Activated CD8-positive, alpha-beta memory T cell treated with anti-CD3 and anti-CD28 coated beads, Interleukin-2, amount 50 U/mL, for 4 hours (primary cell): ENCODE data around the gene ATP13A1.

Source experiments
- DNase-seq: peaks from one replicate; pipeline ENCODE4 v3.0.0-alpha.2; 2020

Gene ATP13A1

GRCh38 chr19:19662344-19662743, 1.1 kb downstream of the ATP13A1 start:
- no peak for DNase-seq

DNA sequence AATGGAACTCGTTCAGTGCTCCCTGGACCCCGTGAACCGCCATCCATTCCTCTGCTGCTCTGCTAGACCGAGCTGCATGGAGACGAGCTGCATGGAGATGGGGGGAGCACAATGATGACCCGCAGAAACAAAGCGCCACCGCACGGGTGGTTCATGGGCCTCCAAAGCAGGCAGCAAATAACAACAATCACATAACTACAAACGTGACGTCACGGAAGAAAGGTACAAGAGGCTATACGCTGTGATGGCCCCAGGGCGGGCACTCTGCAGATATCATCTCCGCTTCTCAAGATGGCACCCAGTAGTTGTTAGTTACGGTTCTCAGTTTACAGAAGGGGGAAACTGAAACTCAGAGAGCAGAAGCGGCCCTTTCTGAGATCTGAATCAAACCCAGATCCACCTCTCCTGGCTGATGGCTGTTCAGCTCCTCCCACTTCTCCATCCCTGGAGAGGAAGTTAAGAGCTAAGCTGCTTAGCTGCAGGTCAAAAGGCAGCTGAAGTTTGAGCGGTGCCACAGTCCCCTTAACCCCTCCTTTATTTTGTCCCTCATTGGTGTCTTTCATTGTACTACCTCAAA, 1.7 kb downstream of the ATP13A1 start:
- no peak for DNase-seq

- no peak for DNase-seq
Measured at GRCh38 chr19:19661141-19661674, 2.3 kb downstream of the ATP13A1 start.

- DNase-seq = no peak
Measured at GRCh38 chr19:19659646-19660245, 3.7 kb downstream of the ATP13A1 start.

DNA sequence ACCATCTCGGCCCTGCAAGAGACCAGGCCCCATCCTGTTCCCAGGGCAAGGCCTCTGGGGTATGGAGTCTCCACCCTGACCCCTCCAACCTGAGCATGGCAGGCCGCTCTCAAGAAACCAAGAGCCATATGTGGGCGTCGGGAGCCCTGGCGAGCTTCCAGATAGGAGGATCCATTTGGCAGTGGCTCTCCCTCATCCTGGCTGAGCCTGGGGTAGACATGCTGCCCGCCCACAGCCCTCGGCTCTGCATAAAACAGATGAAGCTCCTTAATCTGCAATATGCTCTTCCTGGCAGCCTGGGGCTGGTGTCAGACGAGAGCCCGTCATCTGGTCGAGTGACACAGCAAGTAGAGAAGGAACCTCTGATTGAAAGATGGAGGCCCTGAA, 6.1 kb downstream of the ATP13A1 start:
- DNase-seq = no peak

DNA sequence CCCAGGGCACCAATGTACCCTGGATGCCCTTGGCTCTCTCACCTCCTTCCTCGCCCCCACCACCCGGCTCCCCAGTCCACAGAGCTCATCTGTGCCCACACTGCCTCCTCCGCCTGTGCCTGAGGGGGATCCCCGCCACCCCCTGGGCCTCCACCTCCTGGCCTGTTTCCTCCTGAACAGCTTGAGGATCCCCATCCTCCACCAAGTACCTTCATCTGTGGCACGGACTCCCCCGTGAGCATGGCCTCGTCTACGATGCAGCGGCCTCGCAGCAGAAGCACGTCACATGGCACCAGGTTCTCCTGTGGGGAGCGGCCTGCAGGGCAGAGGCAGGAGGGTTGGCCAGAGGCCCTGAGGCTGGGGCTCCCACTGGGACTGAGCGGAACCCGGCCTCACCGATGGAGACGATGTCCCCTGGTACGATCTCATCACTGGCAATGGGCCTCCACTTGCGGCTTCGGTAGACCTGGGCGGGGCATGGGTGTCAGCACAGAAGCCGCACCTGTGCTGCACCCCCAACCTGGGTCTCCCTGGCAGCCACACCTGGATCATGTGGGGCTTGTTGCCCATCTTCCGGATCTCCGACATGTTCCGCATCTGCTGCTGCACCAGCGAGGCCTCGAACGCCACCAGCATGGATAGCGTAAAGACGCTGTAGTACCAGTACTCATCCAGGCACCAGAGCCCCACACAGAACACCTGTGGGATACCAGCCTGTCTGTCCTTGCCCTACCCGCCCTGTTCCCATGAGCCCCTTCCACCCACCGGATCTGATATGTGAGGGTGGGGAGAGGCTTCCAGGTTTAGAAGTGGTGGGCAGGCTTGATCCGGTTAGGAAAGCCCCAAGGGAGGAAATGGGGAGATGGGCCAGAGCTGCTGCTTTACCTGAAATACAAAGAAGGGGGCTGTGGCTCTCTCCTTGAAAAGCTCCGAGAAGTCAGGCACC, 6.8 kb downstream of the ATP13A1 start:
- no peak for DNase-seq

- DNase-seq = no peak
Measured at GRCh38 chr19:19655641-19656343, 7.7 kb downstream of the ATP13A1 start.

GRCh38 chr19:19655051-19655594, 8.4 kb downstream of the ATP13A1 start:
- DNase-seq = no peak

- no peak for DNase-seq
Measured at GRCh38 chr19:19654441-19654840, 9.0 kb downstream of the ATP13A1 start.

GRCh38 chr19:19653597-19654147, 9.8 kb downstream of the ATP13A1 start:
- no peak for DNase-seq

GRCh38 chr19:19652482-19653295, 10.8 kb downstream of the ATP13A1 start:
- DNase-seq = no peak

DNA sequence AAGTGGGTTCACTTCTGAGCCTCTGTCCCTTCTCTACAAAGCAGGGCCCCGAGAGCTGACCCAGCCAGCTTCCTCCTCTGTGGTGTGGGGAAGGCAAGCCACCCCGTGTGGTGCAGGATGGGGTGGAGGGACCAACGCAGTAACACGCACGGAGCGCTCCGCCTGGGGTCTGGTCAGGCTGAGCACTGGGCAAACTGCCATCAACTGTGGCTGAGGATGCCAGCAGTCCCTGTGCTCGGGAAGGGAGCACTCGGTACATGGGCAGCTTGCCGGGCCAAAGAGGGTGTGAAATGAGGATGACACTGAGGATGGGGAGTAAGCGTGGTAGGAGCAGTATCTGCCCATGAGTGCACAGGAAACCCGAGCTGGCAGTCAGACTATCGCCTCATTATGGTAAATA, 12.4 kb downstream of the ATP13A1 start:
- no peak for DNase-seq

DNA sequence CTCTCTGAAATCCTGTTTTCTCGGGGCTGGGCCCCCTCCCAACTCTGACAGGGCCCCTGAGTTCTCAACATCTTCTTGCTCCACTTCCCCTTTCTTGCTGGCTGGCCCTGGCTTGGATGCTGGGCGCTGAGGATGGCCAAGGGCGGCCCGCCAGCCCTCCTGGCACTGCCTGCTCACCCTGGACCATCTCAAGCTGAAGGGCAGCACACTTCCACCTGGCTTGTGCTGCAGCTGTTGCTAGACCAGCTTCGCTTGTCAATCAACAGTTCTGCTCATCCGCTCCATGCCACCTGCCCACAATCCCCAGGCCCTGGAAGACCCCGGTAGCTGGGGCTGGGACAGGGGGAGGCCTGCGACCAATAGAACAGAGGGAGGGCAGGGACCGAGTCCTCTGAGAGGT, 13.1 kb downstream of the ATP13A1 start:
- no peak for DNase-seq

- no peak for DNase-seq
Measured at GRCh38 chr19:19649580-19649995, 13.9 kb downstream of the ATP13A1 start.

- DNase-seq = no peak
Measured at GRCh38 chr19:19649155-19649554, 14.3 kb downstream of the ATP13A1 start.

GRCh38 chr19:19647037-19647835, 16.2 kb downstream of the ATP13A1 start:
- DNase-seq = no peak

DNA sequence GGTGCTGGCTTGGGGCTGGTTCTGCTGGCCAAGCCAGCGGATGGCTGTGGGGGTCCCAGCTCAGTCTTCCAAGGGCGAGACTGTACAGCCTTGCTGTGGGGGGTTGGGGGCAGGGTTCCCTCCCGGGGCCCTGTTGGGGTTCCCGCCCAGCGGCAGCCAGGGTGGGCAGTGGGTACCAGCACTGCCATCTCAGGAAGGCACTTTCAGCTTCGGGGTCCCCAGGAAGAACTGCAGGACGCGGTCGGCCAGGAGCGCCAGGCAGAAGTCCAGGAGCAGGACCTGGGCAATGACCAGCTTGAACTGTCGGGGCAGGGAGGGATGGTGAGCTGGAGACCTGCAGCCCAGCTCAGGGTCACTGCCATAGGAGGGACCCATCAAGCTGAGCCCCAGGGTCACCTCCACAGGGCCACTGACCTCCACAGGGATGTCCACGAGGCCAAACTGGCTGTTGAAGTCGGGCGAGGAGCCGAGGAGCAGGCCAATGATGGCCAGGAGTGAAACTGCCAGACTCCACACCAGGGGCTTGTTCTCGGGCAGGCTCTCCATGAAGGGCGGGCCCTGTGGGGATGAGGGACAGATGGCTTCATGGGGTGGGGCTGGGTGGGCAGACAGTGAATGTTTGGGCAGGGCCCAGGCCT, 18.1 kb downstream of the ATP13A1 start:
- DNase-seq = no peak

DNA sequence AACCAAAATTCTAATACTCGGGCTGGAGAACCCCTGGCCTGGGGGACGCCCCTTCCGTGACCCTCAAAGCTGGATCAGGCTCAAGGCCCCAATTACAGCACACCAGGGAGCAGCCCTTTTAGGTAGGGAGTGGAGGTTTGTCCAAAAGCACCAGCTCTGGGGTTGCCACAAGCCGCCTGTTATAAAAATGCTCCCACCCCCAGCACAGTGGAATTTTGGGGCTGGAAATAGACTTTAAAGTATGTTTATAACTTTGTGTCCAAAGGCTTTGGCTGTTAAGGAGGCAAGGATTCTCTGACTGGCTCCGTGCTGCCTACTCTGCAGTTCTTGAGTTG, 19.5 kb downstream of the ATP13A1 start:
- DNase-seq = no peak

GRCh38 chr19:19643158-19644053, 20.1 kb downstream of the ATP13A1 start, which contains the start of gene GMIP:
GMIP (minus strand) TSS chr19:19643657; CDS start chr19:19643529, 128 bp downstream.
- DNase-seq = peak; percentile 91
